ENCODE data around the gene LRRN2. TPM values are rescaled to one million over a fixed set of nuclear protein-coding genes. Genes with fewer than 3 reads are reported as not detected.

LRRN2 gene
- total and polyA plus RNA-seq, 2 donors (not counting 3 experiments of a cell fraction or from before 2014, with no cell fraction given), result not detected

DNA sequence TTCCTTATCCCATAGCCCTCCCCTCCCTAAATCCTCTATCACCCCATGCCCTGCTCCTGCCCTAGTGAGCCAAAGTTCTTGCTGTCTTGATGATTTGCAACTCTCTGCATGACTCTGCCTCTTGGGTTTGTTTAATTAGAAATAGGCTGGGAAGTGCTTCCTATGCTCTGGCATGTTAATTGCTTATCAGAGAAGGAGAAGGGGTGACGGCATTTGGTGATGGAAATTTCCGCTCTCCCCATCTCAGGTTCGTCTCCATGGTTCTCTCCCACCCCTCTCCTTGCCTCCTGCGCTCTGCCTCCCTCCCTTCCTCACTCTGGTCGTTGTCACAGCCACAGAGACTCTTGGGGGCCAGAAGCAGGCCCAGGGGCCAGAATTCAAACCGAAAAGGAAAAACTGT lies 68.9 kb downstream of the LRRN2 start:
- Histone ChIP-seq H3K4me1 (ENCODE audit: control insufficient read depth, extremely low read depth, insufficient read depth, low read length) (no peaks in the 10 kb centered on the region), H3K4me2 (ENCODE audit: insufficient read depth, low read length) (no peak overlapping the region), H4K20me1 (replicated peaks; ENCODE audit: control insufficient read depth, extremely low read depth, insufficient read depth, low read length) (no peaks in the 10 kb centered on the region), H3K36me3 (ENCODE audit: control insufficient read depth in 2 of 2, extremely low read depth in 1 of 2, insufficient read depth in 2 of 2, low read length in 2 of 2) (no peaks in the 10 kb centered on the region), H2AFZ (ENCODE audit: low read depth, low read length) (no peak overlapping the region), H3K27me3 (ENCODE audit: control insufficient read depth in 2 of 2, insufficient read depth in 2 of 2, low read length in 2 of 2) (peaks cover 0 to 4% of the 10 kb centered on the region in 2 experiments), H3K9me1 (replicated peaks; ENCODE audit: control insufficient read depth, extremely low read depth, insufficient read depth, low read length) (no peaks in the 10 kb centered on the region), H3K4me3 (replicated peaks in 1 of 3; ENCODE audit: insufficient read depth in 1 of 3, low read depth in 1 of 3, low read length in 3 of 3) (no peak overlapping the region), H3K79me2 (ENCODE audit: control insufficient read depth, insufficient read depth, low read length) (no peaks in the 10 kb centered on the region), H3K9ac (replicated peaks; ENCODE audit: extremely low read depth, insufficient read depth, low read length) (no peak overlapping the region), H3K9me3 (replicated peaks; ENCODE audit: control insufficient read depth, insufficient read depth, low read length) (no peaks in the 10 kb centered on the region), H3K27ac (ENCODE audit: insufficient read depth, low read depth, low read length) (no peak overlapping the region)
- FAIRE-seq (no peak), DNase-seq (ENCODE audit: low read depth, low spot score) (no peak)
- dilution Hi-C loops (cut with MboI; ENCODE audit: extremely low pct_ligation_motif_present, low sequenced_read_pairs), result no loop called here
- ChIA-PET CTCF (no interaction called here), POLR2A (no interaction called here)
- BruUV-seq (replicated peaks), result no TSS peak
- intact Hi-C loops (cut with micrococcal nuclease), result no loop called here
- TF ChIP-seq, protein P1, sequence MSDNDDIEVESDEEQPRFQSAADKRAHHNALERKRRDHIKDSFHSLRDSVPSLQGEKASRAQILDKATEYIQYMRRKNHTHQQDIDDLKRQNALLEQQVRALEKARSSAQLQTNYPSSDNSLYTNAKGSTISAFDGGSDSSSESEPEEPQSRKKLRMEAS (IDR thresholded peaks at IDR 0.05; ENCODE audit: insufficient read depth, insufficient read length), result no peak

DNA sequence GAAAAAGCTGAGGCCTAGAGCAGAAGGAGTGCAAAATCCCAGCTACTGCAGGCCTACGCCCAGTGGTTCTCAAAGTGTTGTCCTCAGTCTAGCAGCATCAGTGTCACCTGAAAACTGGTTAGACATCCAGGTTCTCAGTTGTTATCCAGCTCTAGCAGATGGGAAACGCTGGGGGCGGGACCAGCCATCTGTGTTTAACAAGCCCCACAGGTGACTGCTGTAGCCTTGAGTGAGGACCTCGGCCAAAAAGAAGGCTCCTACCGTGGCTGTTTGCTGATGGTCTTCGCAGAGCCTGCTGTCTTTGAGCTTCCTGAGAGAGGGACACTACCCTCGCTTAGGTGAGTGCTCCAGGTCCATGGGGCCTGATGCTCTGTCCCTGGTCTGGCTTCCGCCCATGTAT lies 69.7 kb downstream of the LRRN2 start:
- Histone ChIP-seq H3K9ac (replicated peaks; ENCODE audit: extremely low read depth, insufficient read depth, low read length) (no peak overlapping the region), H4K20me1 (replicated peaks; ENCODE audit: control insufficient read depth, extremely low read depth, insufficient read depth, low read length) (no peaks in the 10 kb centered on the region), H3K9me3 (replicated peaks; ENCODE audit: control insufficient read depth, insufficient read depth, low read length) (no peaks in the 10 kb centered on the region), H3K9me1 (replicated peaks; ENCODE audit: control insufficient read depth, extremely low read depth, insufficient read depth, low read length) (no peaks in the 10 kb centered on the region), H3K36me3 (ENCODE audit: control insufficient read depth in 2 of 2, extremely low read depth in 1 of 2, insufficient read depth in 2 of 2, low read length in 2 of 2) (no peaks in the 10 kb centered on the region), H3K27ac (ENCODE audit: insufficient read depth, low read depth, low read length) (no peak overlapping the region), H3K4me3 (replicated peaks in 1 of 3; ENCODE audit: insufficient read depth in 1 of 3, low read depth in 1 of 3, low read length in 3 of 3) (no peak overlapping the region), H3K27me3 (ENCODE audit: control insufficient read depth in 2 of 2, insufficient read depth in 2 of 2, low read length in 2 of 2) (peaks cover 0 to 4% of the 10 kb centered on the region in 2 experiments), H2AFZ (ENCODE audit: low read depth, low read length) (no peak overlapping the region), H3K79me2 (ENCODE audit: control insufficient read depth, insufficient read depth, low read length) (no peaks in the 10 kb centered on the region), H3K4me1 (ENCODE audit: control insufficient read depth, extremely low read depth, insufficient read depth, low read length) (no peaks in the 10 kb centered on the region), H3K4me2 (ENCODE audit: insufficient read depth, low read length) (no peak overlapping the region)
- ChIA-PET CTCF (interaction anchor here (1.2 to 2.1 kb wide), 3 partner anchors 8 to 191 kb away, joined by 3 to 6 read pairs (median 6); no protein-coding TSS in a partner anchor), POLR2A (no interaction called here)
- FAIRE-seq, result no peak
- intact Hi-C loops (cut with micrococcal nuclease), result no loop called here
- TF ChIP-seq POLR2AphosphoS5 (IDR thresholded peaks at IDR 0.05; ENCODE audit: insufficient read depth, low read depth, low read length), result no peak
- TF ChIP-seq JUN (IDR thresholded peaks at IDR 0.05; ENCODE audit: borderline replicate concordance, insufficient read depth, insufficient read length, low read depth), result no peak
- no peak for DNase-seq (ENCODE audit: low read depth, low spot score)
- dilution Hi-C loops (cut with MboI; ENCODE audit: extremely low pct_ligation_motif_present, low sequenced_read_pairs), result no loop called here
- no TSS peak for BruUV-seq (replicated peaks)
